GM04503 (cell line): Measurements from ENCODE around the gene NDUFS2.

Experiments used
- DNase-seq: peaks from one replicate; pipeline ENCODE4 v3.0.0-alpha.2; 2012; ENCODE audit warnings: low read depth

NDUFS2 gene

GRCh38 chr1:161201836-161202712, at the start of gene NDUFS2:
TSS of gene NDUFS2 (plus strand) at chr1:161202367. CDS start at chr1:161202386, 19 bp downstream.
- peak; percentile 95 for DNase-seq

- no peak for DNase-seq
Measured at GRCh38 chr1:161153176-161153575, 49.0 kb upstream of the NDUFS2 start.

GRCh38 chr1:161153682-161154337, 48.4 kb upstream of the NDUFS2 start, which contains the start of gene UFC1:
TSS of gene UFC1 (plus strand) at chr1:161153978. CDS start at chr1:161153998, 20 bp downstream.
- DNase-seq: peak; percentile 71

- no peak for DNase-seq
Measured at GRCh38 chr1:161157867-161158266, 44.3 kb upstream of the NDUFS2 start.

- no peak for DNase-seq
Measured at GRCh38 chr1:161158316-161159010, 43.7 kb upstream of the NDUFS2 start.

DNA sequence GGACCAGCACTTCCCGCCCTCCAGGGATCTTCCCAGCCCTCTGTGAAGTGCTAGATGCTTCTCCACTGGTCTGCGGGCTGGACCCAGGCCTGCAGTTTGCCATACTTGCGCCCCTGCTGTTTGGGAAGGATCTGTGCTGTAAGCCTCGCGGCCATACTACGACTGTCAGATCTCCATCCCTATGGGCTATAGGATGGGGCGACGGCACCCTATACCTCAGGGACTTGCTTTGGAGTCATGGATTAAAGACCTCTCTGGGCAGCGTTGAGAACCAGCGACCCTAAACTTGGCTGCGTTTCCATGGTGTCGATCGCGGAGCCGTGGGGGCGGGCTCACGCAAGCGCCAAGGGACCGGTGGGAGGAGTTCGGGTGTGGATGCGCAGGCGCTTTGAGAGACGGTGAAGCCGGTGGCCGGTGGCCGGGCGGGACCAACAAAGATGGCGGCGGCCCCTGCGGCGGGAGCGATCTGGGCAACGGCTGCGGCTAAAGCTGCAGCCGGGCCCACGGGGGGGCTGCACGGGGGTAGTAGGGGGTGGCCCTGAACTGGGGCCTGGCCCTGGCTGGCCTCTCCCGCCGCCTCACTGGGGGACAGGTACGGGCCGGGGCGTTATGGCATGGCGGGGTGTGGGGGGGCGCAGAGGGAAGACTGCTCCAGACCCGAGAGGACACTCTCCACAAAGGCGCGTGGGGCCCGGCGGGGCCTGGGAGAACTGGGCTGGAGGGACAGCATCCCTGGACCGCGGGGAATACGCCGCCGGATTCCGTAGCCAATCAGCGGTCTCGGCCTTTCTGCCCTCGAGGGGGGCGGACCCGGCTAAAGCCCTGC, 42.9 kb upstream of the NDUFS2 start, which contains the start of gene USP21:
Gene USP21, plus strand, starts transcription at position 414 of the 826 bp plus-strand sequence. CDS start 1,141 bp downstream, outside the sequence.
- peak; percentile 34 for DNase-seq

DNA sequence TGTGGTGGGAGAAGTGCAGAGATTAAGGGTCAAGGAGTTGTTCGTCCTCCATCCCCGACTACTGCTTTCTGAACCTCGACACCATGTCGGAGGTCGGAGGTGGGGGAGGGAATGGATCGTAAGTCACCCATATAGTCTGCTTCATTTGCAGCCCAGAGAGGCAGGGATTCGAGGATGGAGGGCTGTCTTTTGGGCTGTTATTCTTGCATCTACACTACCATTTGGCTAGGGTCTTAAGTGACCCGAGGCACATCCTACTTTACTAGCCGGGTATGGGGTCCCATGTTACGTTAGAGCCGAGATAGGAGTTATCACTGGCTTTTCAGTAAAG, 42.3 kb upstream of the NDUFS2 start:
- DNase-seq: no peak

DNA sequence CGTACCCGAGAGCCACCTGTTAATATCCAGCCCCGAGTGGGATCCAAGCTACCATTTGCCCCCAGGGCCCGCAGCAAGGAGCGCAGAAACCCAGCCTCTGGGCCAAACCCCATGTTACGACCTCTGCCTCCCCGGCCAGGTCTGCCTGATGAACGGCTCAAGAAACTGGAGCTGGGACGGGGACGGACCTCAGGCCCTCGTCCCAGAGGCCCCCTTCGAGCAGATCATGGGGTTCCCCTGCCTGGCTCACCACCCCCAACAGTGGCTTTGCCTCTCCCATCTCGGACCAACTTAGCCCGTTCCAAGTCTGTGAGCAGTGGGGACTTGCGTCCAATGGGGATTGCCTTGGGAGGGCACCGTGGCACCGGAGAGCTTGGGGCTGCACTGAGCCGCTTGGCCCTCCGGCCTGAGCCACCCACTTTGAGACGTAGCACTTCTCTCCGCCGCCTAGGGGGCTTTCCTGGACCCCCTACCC, 41.5 kb upstream of the NDUFS2 start:
- DNase-seq: no peak

DNA sequence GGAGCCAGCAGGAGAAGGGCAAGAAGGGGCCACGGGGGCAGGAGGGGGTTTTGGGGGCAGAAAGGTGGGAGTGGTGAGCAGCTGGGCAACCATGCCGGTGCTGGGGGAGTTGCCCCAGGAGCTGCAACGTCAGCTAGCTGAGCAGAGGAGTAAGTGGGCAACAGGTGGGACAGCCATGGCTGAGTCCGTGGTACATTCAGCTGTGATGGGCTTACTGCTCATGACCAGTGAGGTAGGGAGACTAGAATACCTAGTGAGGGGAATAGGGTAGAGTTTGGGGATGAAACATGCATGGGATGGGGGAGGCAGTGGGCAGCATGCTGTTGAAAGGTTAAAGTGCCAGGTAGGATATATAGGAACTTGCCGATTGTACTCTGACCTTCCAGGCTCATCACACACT, 40.5 kb upstream of the NDUFS2 start:
- no peak for DNase-seq

DNA sequence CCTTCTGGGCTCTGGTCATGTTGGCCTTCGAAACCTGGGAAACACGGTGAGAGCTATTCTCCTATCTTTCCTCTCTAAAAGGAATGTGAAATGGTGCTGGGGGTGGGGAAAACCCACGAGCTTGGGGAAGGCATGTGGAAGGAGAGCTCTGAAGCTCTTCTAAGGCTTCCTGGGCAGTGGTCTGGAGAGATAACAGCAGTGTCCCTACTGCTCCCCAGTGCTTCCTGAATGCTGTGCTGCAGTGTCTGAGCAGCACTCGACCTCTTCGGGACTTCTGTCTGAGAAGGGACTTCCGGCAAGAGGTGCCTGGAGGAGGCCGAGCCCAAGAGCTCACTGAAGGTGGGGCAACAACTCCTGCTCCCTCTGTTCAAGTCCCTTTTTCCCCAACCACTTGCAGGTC, 40.1 kb upstream of the NDUFS2 start:
- DNase-seq: no peak

DNA sequence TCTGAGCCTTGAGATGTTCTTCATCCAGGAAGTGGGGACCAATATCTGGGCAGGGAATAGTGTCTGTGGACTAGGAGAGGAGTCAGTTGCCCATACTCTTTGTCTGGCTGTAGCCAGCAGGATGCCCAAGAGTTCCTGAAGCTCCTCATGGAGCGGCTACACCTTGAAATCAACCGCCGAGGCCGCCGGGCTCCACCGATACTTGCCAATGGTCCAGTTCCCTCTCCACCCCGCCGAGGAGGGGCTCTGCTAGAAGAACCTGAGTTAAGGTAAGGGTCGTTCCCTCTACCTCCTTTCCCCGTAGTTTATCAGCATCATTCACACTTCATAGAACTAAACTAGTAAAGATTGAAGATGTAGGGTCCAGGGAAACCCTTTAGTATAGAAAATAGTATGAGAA, 39.4 kb upstream of the NDUFS2 start:
- no peak for DNase-seq

DNA sequence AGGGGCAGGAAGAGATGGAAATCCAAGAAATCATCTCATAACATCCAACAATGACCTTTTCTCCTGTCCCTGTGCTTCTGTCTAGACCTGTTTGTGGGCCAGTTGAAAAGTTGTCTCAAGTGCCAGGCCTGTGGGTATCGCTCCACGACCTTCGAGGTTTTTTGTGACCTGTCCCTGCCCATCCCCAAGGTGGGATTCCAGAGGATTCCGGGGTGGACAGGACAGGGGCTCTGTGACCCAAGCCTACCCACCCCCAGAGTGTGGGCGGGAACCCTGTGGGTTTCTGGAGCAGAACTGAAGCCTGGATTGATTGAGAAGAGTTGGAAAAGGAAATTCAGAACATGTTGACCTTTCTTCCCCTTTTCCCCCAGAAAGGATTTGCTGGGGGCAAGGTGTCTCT, 38.4 kb upstream of the NDUFS2 start:
- DNase-seq: no peak

DNA sequence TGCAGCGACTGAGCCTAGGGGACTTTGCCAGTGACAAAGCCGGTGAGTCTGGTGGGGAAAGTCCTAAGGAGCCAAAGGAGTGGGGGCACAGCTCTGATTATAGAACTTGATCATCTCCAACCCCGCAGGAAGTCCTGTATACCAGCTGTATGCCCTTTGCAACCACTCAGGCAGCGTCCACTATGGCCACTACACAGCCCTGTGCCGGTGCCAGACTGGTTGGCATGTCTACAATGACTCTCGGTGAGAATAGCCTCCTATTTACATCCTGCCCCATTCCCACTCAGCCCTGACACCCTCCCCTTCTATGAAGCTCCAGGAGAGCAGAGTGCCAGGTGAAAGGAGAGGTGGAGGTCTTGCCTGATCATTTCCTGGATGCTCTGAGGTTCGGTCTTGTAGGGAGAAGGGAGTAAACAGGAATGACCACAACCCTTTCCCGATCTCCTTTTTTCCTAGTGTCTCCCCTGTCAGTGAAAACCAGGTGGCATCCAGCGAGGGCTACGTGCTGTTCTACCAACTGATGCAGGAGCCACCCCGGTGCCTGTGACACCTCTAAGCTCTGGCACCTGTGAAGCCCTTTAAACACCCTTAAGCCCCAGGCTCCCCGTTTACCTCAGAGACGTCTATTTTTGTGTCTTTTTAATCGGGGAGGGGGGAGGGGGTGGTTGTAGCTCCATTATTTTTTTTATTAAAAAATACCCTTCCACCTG, 37.1 kb upstream of the NDUFS2 start:
- DNase-seq: no peak

- peak; percentile 94 for DNase-seq
Measured at GRCh38 chr1:161165742-161166668, 36.2 kb upstream of the NDUFS2 start, which contains the start of gene PPOX. TSS of gene PPOX (plus strand) at chr1:161166426. CDS start at chr1:161166848, 422 bp downstream.

DNA sequence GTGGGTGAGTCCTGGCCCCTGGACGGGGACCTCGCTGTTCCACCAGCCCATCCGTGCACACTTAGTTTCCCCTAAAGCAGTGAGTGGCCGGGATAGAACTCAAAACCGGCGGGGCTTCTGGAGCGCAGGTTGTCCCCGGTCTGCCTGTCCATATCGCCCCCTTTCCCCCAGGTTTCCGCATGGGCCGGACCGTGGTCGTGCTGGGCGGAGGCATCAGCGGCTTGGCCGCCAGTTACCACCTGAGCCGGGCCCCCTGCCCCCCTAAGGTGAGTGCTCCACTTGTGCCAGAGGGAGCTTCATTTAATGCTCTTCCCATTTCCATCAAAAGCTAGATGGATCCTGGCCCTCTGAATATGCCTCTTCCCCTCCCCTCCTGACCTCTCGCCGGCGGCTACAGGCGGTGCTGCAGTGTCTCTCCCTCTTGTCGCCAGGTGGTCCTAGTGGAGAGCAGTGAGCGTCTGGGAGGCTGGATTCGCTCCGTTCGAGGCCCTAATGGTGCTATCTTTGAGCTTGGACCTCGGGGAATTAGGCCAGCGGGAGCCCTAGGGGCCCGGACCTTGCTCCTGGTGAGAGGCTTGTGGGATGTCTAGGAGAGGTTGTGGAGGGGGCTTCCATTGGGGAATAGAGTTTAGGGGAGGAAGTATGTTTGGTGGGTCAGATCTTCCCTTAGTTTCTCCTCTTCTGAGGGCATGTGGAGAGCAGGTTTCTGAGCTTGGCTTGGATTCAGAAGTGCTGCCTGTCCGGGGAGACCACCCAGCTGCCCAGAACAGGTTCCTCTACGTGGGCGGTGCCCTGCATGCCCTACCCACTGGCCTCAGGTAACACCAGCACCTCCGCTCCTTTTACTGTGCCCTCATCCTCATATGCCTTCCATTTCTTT, 35.3 kb upstream of the NDUFS2 start:
- DNase-seq: no peak

DNA sequence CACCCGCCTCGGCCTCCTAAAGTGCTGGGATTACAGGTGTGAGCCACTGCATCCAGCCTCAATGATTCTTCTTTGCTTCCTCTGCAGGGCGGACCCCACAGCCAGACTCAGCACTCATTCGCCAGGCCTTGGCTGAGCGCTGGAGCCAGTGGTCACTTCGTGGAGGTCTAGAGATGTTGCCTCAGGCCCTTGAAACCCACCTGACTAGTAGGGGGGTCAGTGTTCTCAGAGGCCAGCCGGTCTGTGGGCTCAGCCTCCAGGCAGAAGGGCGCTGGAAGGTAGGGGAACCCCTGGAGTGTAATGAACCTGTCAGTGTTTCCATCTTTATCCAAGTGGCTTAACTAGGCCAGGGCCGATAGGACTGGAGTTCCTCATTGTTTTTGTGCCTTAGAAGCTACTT, 33.3 kb upstream of the NDUFS2 start:
- DNase-seq: no peak

DNA sequence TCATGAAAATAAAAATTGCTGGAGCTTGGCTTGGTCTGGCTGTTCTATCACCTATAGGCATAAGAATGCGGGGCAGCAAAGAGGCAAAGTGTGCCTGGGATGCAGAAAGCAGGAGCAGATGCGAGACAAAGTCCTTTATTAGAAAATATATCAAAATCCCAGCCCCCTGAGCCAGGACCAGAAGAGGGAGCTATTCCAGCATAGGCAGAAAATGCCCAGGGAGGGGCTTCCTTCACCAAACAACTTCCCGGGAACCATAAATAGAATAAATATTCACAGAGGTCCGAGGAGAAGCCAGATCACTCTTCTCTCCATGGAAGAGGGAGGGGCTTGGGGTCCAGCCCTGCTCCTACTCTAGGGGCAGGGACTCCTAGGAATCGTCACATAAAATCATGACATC, 31.0 kb upstream of the NDUFS2 start:
- DNase-seq: no peak

DNA sequence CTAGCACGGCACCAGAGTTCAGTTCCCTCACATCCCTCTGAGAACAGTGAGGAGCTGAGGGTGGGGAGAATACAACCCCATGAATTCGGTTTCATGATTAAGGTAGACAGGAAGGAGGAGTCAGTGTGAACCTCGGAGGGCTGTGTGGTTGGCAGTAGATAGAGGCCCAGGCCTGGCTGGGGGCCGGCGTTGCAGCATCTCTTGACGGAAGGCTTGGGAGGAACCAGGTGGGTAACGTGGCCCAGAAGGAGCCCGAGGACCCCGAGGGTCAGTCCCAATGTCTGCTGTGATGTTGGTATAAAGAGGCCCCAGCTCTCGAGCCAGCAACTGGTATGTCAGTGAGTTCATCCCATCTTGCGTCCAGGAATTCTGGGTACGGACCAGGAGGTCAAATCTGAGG, 30.5 kb upstream of the NDUFS2 start:
- DNase-seq: no peak

- DNase-seq: no peak
Measured at GRCh38 chr1:161172349-161172748, 29.8 kb upstream of the NDUFS2 start.
